ENCODE measurements around the gene SYNRG.
A peak's percentile ranks its signal among the peaks of the same experiment; 100 is the strongest.

DNA sequence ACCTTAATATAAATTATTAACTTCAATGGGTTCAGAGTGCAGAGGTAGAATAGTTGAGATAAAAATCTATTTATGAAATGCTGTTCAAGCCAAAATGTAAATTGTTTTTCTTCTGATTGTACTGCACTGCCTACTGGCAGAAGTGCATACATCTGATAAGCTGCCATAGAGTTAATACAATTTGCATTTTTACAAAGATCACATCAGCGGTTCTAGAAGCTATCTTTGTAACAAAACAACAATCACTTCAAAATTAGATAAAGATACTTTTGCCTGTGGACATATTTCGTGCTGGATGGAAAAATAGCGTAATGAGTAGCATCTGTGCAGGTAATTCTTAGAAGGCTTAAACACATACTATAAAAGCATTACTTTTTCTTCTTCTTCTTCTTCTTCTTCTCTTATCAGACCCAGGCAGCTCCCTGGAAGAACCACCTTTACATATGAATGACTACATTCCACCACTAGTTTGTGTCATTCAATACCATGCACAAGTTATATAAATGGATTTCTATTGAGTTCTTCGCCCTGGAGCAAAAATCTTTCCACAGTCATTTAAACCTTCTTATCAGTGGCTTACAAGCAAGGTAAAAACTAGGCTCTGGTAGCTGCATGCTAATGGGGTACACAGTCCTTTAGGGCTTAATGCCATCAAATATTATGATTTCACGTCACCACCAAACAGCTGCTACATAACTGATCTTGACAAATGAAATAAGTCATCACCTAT, 47.0 kb downstream of the SYNRG start:
- TF ChIP-seq, protein P1, sequence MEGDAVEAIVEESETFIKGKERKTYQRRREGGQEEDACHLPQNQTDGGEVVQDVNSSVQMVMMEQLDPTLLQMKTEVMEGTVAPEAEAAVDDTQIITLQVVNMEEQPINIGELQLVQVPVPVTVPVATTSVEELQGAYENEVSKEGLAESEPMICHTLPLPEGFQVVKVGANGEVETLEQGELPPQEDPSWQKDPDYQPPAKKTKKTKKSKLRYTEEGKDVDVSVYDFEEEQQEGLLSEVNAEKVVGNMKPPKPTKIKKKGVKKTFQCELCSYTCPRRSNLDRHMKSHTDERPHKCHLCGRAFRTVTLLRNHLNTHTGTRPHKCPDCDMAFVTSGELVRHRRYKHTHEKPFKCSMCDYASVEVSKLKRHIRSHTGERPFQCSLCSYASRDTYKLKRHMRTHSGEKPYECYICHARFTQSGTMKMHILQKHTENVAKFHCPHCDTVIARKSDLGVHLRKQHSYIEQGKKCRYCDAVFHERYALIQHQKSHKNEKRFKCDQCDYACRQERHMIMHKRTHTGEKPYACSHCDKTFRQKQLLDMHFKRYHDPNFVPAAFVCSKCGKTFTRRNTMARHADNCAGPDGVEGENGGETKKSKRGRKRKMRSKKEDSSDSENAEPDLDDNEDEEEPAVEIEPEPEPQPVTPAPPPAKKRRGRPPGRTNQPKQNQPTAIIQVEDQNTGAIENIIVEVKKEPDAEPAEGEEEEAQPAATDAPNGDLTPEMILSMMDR (tag by site-specific recombination; IDR thresholded peaks at IDR 0.05), result no peak
- no peak for TF ChIP-seq KLF1 (tag by site-specific recombination; IDR thresholded peaks at IDR 0.05)
- no peak for TF ChIP-seq ZFP37 (tag by site-specific recombination; IDR thresholded peaks at IDR 0.05)
- no peak for TF ChIP-seq YY1 (tag by site-specific recombination; IDR thresholded peaks at IDR 0.05)
- no peak for TF ChIP-seq SALL2 (tag by site-specific recombination; IDR thresholded peaks at IDR 0.05; ENCODE audit: borderline replicate concordance)
- no peak for TF ChIP-seq ZNF670 (tag by site-specific recombination; IDR thresholded peaks at IDR 0.05; ENCODE audit: low read depth)
- TF ChIP-seq, protein P2, sequence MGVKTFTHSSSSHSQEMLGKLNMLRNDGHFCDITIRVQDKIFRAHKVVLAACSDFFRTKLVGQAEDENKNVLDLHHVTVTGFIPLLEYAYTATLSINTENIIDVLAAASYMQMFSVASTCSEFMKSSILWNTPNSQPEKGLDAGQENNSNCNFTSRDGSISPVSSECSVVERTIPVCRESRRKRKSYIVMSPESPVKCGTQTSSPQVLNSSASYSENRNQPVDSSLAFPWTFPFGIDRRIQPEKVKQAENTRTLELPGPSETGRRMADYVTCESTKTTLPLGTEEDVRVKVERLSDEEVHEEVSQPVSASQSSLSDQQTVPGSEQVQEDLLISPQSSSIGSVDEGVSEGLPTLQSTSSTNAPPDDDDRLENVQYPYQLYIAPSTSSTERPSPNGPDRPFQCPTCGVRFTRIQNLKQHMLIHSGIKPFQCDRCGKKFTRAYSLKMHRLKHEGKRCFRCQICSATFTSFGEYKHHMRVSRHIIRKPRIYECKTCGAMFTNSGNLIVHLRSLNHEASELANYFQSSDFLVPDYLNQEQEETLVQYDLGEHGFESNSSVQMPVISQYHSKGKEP (tag by site-specific recombination; IDR thresholded peaks at IDR 0.05), result peak; percentile 28; the same call in 1 of the 2 replicates
- TF ChIP-seq ZNF623 (tag by site-specific recombination; IDR thresholded peaks at IDR 0.05), result no peak
- TF ChIP-seq, protein P3, sequence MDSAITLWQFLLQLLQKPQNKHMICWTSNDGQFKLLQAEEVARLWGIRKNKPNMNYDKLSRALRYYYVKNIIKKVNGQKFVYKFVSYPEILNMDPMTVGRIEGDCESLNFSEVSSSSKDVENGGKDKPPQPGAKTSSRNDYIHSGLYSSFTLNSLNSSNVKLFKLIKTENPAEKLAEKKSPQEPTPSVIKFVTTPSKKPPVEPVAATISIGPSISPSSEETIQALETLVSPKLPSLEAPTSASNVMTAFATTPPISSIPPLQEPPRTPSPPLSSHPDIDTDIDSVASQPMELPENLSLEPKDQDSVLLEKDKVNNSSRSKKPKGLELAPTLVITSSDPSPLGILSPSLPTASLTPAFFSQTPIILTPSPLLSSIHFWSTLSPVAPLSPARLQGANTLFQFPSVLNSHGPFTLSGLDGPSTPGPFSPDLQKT (IDR thresholded peaks at IDR 0.05; ENCODE audit: borderline replicate concordance, low read depth, low read length), result no peak
- TF ChIP-seq ZNF529 (tag by site-specific recombination; IDR thresholded peaks at IDR 0.05; ENCODE audit: insufficient replicate concordance), result no peak
- no peak for TF ChIP-seq ZBTB7A (tag by site-specific recombination; IDR thresholded peaks at IDR 0.05; ENCODE audit: low read depth)
- TF ChIP-seq ZNF274 (IDR thresholded peaks at IDR 0.05; ENCODE audit: low read length), result no peak
- TF ChIP-seq ZNF274 (tag by site-specific recombination; IDR thresholded peaks at IDR 0.05; ENCODE audit: borderline replicate concordance), result no peak
